SKM-1 (cell line): ENCODE results near the gene LTBP1.

Experiments used
- DNase-seq: peaks from one replicate; lab custom pipeline; 2025; ENCODE audit not compliant: unreplicated experiment; lab: John Stamatoyannopoulos, UW

Gene LTBP1

GRCh38 chr2:33326100-33326499 lies 379.3 kb downstream of the LTBP1 start:
- DNase-seq = no peak

GRCh38 chr2:33333433-33333832 lies 386.7 kb downstream of the LTBP1 start:
- no peak for DNase-seq

- DNase-seq = no peak
Observed at GRCh38 chr2:33334083-33334482, 387.3 kb downstream of the LTBP1 start.

GRCh38 chr2:33335516-33335915 lies 388.8 kb downstream of the LTBP1 start:
- no peak for DNase-seq

GRCh38 chr2:33336036-33336625 lies 389.4 kb downstream of the LTBP1 start:
- peak; percentile 11 for DNase-seq

- DNase-seq = no peak
Observed at GRCh38 chr2:33337385-33337960, 390.7 kb downstream of the LTBP1 start.

GRCh38 chr2:33337981-33338380 lies 391.2 kb downstream of the LTBP1 start:
- no peak for DNase-seq

GRCh38 chr2:33339269-33339668 lies 392.5 kb downstream of the LTBP1 start:
- DNase-seq = no peak

- DNase-seq = no peak
Observed at GRCh38 chr2:33340280-33340679, 393.5 kb downstream of the LTBP1 start.

- DNase-seq = no peak
Observed at GRCh38 chr2:33342171-33342570, 395.4 kb downstream of the LTBP1 start.

- DNase-seq = no peak
Observed at GRCh38 chr2:33342705-33343104, 396.0 kb downstream of the LTBP1 start.

- DNase-seq = no peak
Observed at GRCh38 chr2:33343387-33343895, 396.7 kb downstream of the LTBP1 start.

GRCh38 chr2:33344230-33344629 lies 397.5 kb downstream of the LTBP1 start:
- no peak for DNase-seq

- no peak for DNase-seq
Observed at GRCh38 chr2:33347856-33348255, 401.1 kb downstream of the LTBP1 start.

- DNase-seq = no peak
Observed at GRCh38 chr2:33350632-33351031, 403.9 kb downstream of the LTBP1 start.

- DNase-seq = no peak
Observed at GRCh38 chr2:33351781-33352180, 405.0 kb downstream of the LTBP1 start.

GRCh38 chr2:33354981-33355380 lies 408.2 kb downstream of the LTBP1 start:
- DNase-seq = no peak

- no peak for DNase-seq
Observed at GRCh38 chr2:33358878-33359277, 412.1 kb downstream of the LTBP1 start.

GRCh38 chr2:33363325-33364298 lies 416.9 kb downstream of the LTBP1 start:
- no peak for DNase-seq

GRCh38 chr2:33365264-33365970 lies 418.7 kb downstream of the LTBP1 start:
- DNase-seq = no peak

- DNase-seq = no peak
Observed at GRCh38 chr2:33366473-33366872, 419.7 kb downstream of the LTBP1 start.
